ENCODE measurements around the gene IDH3A.

DNA sequence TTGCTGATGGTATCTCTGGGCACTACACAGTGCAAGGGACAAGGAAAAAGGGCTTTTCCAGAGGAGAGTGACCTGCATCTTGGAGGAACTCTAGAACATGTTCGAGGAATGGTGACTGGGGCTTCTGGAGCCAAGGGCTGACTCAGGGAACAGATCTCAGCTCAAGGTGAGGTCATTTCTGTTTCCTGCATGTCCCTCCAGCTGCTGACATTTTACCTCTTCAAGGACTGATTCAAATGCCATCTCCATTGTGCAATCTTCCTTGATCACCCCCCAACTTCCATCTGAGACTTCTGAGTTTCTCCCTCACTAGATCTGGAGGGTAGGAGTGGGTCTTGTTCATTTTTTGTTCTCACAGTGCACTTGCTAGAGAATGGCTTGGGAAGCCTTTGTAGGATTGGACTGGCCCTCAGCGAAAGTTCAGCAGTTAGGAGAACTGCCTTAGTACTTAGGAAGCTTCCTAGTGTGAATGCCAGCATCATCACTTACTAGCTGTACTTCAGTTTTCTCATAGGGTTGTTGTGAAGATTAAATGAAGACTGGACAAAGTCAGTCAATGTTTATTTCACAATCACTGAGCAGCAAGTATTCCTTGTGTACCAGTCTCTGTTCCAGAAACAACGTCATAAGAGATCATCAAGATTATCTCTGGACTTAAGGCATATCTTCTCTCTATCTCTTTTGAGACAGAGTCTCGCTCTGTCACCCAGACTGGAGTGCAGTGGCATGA is 2.6 kb upstream of the IDH3A start:
- TF ChIP-seq, protein P1, sequence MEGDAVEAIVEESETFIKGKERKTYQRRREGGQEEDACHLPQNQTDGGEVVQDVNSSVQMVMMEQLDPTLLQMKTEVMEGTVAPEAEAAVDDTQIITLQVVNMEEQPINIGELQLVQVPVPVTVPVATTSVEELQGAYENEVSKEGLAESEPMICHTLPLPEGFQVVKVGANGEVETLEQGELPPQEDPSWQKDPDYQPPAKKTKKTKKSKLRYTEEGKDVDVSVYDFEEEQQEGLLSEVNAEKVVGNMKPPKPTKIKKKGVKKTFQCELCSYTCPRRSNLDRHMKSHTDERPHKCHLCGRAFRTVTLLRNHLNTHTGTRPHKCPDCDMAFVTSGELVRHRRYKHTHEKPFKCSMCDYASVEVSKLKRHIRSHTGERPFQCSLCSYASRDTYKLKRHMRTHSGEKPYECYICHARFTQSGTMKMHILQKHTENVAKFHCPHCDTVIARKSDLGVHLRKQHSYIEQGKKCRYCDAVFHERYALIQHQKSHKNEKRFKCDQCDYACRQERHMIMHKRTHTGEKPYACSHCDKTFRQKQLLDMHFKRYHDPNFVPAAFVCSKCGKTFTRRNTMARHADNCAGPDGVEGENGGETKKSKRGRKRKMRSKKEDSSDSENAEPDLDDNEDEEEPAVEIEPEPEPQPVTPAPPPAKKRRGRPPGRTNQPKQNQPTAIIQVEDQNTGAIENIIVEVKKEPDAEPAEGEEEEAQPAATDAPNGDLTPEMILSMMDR (IDR thresholded peaks at IDR 0.05): no peak
- TF ChIP-seq ZFX (IDR thresholded peaks at IDR 0.05; ENCODE audit: borderline replicate concordance): no peak
